ENCODE data around the gene GTSE1. TPM values are rescaled to one million over a fixed set of nuclear protein-coding genes. Genes with fewer than 3 reads are reported as not detected.

GTSE1 gene
- polyA plus RNA-seq, 2 of the 4 experiments (the other 2 are of a cell fraction) = 11.5 to 25.7 TPM

DNA sequence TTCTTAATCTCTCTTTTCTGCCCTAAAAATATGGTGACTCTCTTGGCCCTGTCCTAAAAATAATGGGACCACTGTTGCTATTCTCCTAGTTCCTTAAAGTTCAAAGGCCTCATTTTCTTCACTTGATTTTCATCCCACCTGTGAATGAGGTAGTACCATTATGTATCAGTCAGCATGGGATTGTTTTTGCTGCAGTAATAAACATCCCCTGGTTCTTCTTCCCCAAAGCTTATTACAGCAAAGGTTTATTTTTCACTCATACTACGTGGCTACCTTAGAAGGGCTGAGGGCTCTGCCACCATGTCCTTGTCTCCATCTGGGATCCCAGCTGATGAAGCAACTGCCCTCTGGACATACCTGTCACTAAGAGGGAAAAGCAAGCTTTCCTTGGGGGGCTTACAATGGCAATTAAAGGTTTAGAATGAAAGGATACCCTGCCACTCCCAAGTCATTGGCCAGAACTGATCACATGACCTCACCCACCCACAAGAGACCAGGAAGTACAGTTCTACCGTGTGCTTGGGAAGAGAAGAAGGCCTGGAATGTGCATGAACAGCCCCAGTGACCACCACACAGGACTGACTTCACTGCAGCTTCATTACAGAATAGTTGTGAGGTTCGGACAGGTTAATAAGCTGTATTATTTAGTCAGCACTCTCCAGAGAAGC, 21.1 kb upstream of the GTSE1 start:
- no peak overlapping the region for H3K27ac ChIP-seq
- WGBS (ENCODE audit: missing lambda C conversion rate) = 71% methylated on average over 3 of the region's 3 CpGs
- H3K4me3 ChIP-seq = no peak overlapping the region
- H3K4me1 ChIP-seq = no peaks in the 10 kb centered on the region
- no peaks in the 10 kb centered on the region for H3K9me3 ChIP-seq
- ChIA-PET POLR2A (interaction anchor here (0.7 kb wide), 1 partner anchor 8 kb away, joined by 5 read pairs; the partner anchor contains the start of gene TTC38), CTCF (interaction anchor here (1.3 kb wide), 1 partner anchor 25 kb away, joined by 3 read pairs; the partner anchor contains the start of gene CDPF1)
- FAIRE-seq (no peak), DNase-seq (ENCODE audit: low read depth in 1 of 2, low spot score in 1 of 2) (no peak), ATAC-seq (no peak)
- H3K4me2 ChIP-seq = no peak overlapping the region
- no peak for TF ChIP-seq EHF (CRISPR knock-in tag; IDR thresholded peaks at IDR 0.05)
- TF ChIP-seq, protein P1, sequence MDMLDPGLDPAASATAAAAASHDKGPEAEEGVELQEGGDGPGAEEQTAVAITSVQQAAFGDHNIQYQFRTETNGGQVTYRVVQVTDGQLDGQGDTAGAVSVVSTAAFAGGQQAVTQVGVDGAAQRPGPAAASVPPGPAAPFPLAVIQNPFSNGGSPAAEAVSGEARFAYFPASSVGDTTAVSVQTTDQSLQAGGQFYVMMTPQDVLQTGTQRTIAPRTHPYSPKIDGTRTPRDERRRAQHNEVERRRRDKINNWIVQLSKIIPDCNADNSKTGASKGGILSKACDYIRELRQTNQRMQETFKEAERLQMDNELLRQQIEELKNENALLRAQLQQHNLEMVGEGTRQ (IDR thresholded peaks at IDR 0.05) = peak; percentile 46; the same call in 1 of the 2 replicates
- TF ChIP-seq, protein P2, sequence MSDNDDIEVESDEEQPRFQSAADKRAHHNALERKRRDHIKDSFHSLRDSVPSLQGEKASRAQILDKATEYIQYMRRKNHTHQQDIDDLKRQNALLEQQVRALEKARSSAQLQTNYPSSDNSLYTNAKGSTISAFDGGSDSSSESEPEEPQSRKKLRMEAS (IDR thresholded peaks at IDR 0.05) = no peak
- no peak for TF ChIP-seq ZFP36 (IDR thresholded peaks at IDR 0.05; ENCODE audit: borderline replicate concordance, partially characterized antibody)

DNA sequence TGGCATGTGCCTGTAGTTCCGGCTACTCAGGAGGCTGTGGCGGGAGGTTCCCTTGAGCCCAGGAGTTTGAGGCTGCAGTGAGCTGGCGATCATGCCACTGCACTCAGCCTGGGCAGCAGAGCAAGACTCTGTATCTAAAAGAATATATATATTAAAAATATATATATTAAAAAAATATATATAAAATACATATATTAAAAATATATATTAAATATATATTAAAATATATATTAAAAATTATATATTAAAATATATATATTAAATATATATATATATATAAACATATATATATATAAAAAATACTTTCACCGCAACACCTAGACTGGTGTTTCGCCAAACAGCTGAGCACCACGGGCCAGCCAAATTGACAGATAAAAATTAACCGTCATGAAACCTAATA, 20.1 kb upstream of the GTSE1 start:
- Histone ChIP-seq H3K27ac (no peak overlapping the region), H3K4me3 (no peak overlapping the region), H3K4me2 (no peak overlapping the region), H3K9me3 (no peaks in the 10 kb centered on the region), H3K4me1 (no peaks in the 10 kb centered on the region)
- ChIA-PET POLR2A (no interaction called here), CTCF (interaction anchor here (1.3 to 1.5 kb wide), 2 partner anchors 26 to 270 kb away, joined by 3 read pairs; partner anchors contain the start of gene CDPF1)
- 93% methylated on average over 7 of the region's 7 CpGs for WGBS (ENCODE audit: missing lambda C conversion rate)
- ATAC-seq (no peak), FAIRE-seq (no peak), DNase-seq (ENCODE audit: low read depth in 1 of 2, low spot score in 1 of 2) (no peak)
- TF ChIP-seq BHLHE40 (IDR thresholded peaks at IDR 0.05; ENCODE audit: low read depth, low read length) (no peak), RFX5 (IDR thresholded peaks at IDR 0.05) (no peak), POLR2A (IDR thresholded peaks at IDR 0.05; ENCODE audit: low read length) (no peak), FOSL2 (IDR thresholded peaks at IDR 0.05) (no peak), FOSL2 (CRISPR knock-in tag; IDR thresholded peaks at IDR 0.05) (no peak)

DNA sequence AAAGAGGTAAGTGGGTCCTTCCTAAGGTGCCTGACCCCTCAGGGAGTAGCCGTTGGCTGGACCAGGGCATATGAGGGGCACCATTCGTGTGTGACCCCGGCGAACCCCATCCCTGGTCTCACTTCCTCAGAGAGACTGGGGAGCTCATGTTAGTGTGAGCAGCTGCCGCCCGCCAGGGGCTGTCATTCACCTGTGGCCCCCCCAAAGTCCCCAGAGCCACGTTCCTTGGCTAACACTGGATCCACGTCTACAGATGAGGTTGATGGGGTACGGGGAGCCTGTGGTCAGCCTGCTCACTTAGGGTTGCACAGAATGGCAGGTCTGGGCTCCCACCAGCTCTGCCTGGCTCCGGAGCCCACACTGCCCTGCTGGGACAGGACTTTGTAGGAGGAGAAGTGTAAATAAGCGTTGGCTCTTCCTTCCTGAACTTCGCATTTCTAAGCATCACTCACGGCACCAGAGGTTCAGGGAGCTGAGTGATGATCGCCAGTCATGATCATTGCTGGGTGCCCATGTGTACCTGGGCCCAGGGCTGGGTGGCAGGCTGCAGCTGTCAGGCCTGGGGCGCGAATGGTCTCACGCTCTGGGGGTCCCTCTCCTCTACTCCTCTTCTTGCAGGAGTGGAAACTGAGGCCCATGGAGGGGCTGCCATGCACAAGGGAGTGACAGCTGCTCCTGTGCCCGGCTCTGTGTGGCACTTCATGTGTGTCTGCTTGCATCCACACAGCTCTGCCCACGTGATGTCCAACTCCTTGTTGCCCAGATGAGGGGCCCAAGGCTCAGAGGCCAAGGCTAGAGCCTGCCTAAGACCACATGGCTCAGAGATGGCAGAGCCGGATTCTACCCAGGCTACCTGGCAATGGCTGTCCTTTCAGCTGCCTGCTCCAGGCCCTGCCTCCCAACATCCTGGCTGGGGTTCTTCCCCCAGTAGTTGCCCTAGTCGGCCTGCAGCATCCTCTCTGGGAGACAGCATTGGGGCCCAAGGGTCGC, 17.7 kb upstream of the GTSE1 start:
- Histone ChIP-seq H3K9me3 (no peaks in the 10 kb centered on the region), H3K4me3 (no peak overlapping the region), H3K27ac (no peak overlapping the region), H3K4me2 (no peak overlapping the region), H3K4me1 (no peaks in the 10 kb centered on the region)
- WGBS (ENCODE audit: missing lambda C conversion rate) = 97% methylated on average over 9 of the region's 22 CpGs
- ATAC-seq (no peak), DNase-seq (ENCODE audit: low read depth in 1 of 2, low spot score in 1 of 2) (no peak), FAIRE-seq (no peak)
- ChIA-PET POLR2A (interaction anchor here (0.8 kb wide), 1 partner anchor 18 kb away, joined by 3 read pairs; the partner anchor contains the start of gene GTSE1), CTCF (no interaction called here)
- TF ChIP-seq RFX5 (IDR thresholded peaks at IDR 0.05) (no peak), PHF8 (IDR thresholded peaks at IDR 0.05; ENCODE audit: borderline replicate concordance, low read depth) (no peak), TFCP2L1 (CRISPR knock-in tag; IDR thresholded peaks at IDR 0.05) (no peak), POLR2A (IDR thresholded peaks at IDR 0.05; ENCODE audit: low read length) (no peak), TP53 (CRISPR knock-in tag; IDR thresholded peaks at IDR 0.05) (no peak), ZC3H11A (IDR thresholded peaks at IDR 0.05) (no peak), RAD21 (conservative IDR thresholded peaks at IDR 0.05 in 1 of 2, IDR thresholded peaks at IDR 0.05 in 1 of 2) (no peak), NR3C1 (IDR thresholded peaks at IDR 0.05) (no peak), RNF2 (IDR thresholded peaks at IDR 0.05; ENCODE audit: borderline replicate concordance, low read depth) (no peak), CBX8 (IDR thresholded peaks at IDR 0.05) (no peak), ESRRA (IDR thresholded peaks at IDR 0.05; ENCODE audit: borderline replicate concordance, low read length) (no peak)
- TF ChIP-seq, protein P3, sequence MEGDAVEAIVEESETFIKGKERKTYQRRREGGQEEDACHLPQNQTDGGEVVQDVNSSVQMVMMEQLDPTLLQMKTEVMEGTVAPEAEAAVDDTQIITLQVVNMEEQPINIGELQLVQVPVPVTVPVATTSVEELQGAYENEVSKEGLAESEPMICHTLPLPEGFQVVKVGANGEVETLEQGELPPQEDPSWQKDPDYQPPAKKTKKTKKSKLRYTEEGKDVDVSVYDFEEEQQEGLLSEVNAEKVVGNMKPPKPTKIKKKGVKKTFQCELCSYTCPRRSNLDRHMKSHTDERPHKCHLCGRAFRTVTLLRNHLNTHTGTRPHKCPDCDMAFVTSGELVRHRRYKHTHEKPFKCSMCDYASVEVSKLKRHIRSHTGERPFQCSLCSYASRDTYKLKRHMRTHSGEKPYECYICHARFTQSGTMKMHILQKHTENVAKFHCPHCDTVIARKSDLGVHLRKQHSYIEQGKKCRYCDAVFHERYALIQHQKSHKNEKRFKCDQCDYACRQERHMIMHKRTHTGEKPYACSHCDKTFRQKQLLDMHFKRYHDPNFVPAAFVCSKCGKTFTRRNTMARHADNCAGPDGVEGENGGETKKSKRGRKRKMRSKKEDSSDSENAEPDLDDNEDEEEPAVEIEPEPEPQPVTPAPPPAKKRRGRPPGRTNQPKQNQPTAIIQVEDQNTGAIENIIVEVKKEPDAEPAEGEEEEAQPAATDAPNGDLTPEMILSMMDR (IDR thresholded peaks at IDR 0.05) = no peak
- TF ChIP-seq, protein P4, sequence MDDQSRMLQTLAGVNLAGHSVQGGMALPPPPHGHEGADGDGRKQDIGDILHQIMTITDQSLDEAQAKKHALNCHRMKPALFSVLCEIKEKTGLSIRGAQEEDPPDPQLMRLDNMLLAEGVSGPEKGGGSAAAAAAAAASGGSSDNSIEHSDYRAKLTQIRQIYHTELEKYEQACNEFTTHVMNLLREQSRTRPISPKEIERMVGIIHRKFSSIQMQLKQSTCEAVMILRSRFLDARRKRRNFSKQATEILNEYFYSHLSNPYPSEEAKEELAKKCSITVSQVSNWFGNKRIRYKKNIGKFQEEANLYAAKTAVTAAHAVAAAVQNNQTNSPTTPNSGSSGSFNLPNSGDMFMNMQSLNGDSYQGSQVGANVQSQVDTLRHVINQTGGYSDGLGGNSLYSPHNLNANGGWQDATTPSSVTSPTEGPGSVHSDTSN (IDR thresholded peaks at IDR 0.05) = no peak
- TF ChIP-seq, protein P5, sequence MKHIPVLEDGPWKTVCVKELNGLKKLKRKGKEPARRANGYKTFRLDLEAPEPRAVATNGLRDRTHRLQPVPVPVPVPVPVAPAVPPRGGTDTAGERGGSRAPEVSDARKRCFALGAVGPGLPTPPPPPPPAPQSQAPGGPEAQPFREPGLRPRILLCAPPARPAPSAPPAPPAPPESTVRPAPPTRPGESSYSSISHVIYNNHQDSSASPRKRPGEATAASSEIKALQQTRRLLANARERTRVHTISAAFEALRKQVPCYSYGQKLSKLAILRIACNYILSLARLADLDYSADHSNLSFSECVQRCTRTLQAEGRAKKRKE (CRISPR knock-in tag; IDR thresholded peaks at IDR 0.05; ENCODE audit: low read depth) = no peak
